HG02840 (cell line): ENCODE measurements around the gene PLTP.
"Not testable (repeated sequence)": the region's sequence is repeated elsewhere in the genome, so short reads cannot be mapped to it uniquely, and the experiment has no call there.

Experiments used
- ATAC-seq: cut with Tn5 transposase; IDR thresholded peaks from one replicate; pipeline ENCODE4 v1.9.1; 2021; ENCODE audit warnings: mild to moderate bottlenecking, moderate library complexity, moderate number of reproducible peaks; ENCODE audit not compliant: unreplicated experiment, low FRiP score

PLTP gene

DNA sequence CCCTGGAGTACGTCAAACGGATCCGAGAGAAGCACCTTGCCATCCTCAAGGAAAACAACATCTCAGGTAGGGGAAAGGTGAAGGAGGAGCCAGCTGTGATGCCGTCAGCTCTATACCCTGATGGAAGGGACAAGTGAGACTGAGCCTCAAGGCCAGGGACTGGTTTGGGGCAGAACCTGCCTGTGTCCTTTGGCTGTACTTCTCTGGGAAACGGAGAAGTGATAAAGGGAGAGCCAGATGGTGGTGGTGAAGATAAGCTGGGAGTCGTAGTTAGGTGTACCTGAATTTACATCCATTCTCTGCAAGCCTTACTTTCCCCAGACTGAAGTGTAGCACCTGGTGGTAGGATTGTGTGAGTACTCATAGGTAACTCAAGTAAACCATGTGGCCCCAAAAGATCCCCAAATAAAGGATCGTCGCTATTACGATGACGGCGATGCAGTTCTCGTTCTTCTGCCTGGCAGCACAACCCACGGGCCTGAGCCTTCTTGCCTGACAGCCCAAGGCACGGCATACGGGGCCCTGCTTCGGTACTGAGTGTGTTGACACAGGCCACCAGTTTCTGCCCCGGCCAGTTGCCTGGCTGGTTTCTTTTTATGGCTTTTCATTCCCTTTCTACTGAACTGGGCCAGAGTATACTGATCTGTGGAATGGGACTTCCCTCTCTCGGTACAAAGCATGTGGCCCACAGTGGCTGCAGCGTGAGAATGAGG lies 33.2 kb upstream of the PLTP start:
- ATAC-seq, result no peak

DNA sequence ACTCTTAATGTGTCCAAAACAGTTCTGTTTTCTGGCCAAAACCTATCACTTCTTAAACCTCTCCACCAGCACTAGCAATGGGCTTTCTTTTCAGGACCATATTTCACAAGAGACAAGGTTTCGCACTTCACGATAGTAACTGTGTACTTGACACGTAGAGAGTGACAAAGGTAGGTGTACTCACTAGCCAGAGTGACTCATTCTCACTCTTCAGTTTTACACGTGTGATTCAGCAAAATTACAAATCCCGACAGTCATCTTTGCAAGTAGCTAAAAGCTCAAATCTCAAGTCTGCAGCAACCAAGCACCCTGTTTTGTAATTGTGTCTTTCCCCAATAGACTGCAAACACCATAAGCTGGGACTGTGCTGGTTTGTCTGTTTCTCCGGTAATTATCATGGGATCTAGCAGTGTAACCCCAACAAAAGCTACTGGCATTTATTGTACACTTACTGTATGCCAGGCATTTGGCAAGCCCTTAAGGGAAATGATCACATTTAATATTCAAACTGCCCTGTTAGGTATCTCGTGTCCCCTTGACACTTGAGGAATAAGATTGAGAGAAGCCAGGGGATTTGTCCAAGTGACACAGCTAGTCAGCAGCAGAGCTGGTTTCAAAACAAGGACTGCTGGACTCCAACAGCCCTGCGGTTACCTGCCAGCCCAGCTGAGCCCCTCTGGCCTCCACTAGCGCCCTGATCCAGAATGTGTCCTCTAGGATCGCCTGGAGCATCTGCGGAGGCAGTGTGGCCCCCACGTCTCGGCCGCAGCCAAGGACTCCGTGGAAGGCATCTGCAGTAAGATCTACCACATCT lies 32.4 kb upstream of the PLTP start:
- no peak for ATAC-seq

DNA sequence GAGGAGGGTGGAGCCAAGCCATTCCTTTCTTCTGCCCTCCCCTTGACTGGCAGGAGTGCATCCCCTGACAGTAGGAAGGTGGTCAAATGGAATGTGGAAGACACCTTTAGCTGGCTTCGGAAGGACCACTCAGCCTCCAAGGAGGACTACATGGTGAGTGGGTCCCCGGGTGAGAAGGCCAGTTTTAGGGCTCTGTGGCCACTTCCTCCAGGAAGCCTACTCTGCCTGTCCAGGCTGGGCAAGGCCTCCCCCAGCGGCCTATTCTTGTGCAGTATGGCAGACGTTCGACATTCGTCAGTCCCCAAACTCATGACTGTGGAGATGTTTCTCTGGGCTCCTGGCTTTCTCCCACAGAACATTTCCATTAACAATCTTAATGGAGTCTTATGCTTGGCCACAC lies 31.7 kb upstream of the PLTP start:
- ATAC-seq, result no peak

DNA sequence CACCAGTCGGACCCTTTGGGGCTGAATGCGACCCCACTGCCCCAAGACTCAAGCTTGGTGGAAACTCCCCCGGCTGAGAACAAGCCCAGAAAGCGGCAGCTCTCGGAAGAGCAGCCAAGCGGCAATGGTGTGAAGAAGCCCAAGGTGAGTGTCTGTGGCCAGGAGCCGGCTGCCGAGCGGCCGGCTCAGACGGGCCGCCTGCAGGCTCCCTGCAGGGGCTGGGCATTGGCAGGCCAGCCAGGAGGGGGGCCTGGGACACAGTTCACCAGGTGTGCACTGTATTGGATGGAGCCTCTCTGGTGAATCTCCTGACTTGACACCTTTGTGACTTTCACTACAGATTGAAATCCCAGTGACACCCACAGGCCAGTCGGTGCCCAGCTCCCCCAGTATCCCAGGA lies 28.5 kb upstream of the PLTP start:
- no peak for ATAC-seq

DNA sequence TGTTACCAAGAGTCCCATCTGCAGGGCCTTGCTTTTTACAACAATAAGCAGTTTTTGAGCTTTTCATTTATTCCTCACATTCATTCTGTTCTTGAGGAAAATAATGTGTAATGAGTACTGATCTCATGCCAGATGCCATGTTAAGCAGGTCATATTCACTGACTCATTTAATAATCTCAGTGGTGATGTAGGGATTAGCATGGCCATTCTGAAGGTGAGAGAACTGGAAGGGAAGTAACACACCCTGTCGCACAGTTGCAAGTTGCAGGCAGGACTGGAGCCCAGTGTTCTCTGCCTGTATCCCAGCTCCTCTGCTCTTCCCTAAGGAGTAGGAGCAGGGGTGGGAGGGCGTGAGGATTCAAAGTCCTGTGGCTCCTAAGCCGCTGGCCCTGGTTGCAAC lies 28.1 kb upstream of the PLTP start:
- no peak for ATAC-seq

DNA sequence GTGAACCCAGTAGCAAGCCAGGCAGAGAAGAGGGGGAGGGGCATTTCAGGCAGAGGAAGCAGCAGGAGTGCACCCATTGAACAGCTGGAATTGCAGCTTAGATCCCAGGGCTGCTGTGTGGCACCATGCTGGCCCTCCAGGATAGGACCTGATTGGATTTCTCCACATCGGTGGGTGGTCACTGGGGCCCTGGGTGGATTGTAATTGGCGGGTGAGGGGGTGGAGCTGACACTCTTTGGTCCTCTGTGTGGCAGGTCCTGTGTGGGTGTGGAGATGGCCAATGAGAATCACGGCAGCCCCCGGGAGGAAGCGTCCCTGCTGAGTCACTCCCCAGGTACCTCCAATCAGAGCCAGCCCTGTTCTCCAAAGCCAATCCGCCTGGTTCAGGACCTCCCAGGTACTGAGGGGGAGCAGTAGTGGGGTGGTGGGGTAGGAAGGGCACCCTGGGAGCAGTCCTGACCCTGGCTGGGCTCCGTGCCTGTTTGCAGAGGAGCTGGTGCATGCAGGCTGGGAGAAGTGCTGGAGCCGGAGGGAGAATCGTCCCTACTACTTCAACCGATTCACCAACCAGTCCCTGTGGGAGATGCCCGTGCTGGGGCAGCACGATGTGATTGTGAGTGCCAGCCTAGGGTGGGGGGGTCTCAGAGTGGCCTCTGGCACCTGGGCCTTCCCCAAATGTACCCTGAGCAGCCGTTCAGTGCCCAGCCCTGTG lies 26.9 kb upstream of the PLTP start:
- ATAC-seq, result no peak

DNA sequence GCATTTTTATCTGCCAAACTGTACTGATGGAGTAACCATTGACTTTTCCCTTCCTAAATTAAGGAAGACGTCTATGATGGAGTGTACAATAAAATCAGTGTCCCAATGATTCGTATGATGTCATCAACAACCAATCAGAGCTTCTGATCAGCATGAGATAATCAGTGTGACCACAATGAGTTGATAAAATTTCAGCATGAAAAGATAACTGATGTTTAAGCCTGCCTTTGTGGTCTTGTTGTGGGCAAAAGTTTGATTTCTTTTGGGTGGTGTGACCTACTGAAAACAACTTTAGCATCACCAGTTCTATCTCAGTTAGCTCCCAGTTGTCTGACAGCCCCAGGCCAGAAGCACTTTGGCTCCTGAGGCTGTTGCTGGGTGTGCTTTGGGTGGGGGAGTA lies 25.8 kb upstream of the PLTP start:
- ATAC-seq, result no peak

DNA sequence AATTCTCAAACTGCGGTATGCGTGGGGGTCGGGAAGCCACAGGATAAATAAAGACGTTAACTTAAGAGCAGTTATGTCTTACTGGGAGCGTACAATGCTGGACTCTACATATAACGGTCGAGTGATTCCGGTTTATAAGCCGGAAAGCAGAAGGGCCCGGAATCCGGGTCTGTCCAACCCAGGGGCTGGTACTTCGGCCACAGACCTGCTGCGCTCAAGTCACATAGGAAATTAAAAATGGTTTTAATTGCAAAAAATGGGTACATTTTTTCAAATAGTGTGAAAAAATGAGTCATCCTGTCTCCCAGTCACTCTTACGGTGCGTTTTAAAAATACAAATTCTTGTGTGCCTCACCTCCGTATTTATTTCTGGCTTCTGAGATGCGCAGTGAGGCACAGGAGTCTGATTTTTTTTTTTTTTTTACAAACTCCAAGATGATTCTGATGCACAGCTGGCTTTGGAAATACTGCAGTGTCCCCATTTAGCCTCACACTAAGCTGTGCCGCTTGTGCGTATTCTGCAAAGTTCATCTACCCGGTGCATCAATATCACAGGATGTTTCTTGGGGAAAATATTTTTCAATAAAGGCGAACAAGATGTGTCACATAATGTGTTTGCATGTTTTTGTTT lies 23.6 kb upstream of the PLTP start:
- no peak for ATAC-seq

DNA sequence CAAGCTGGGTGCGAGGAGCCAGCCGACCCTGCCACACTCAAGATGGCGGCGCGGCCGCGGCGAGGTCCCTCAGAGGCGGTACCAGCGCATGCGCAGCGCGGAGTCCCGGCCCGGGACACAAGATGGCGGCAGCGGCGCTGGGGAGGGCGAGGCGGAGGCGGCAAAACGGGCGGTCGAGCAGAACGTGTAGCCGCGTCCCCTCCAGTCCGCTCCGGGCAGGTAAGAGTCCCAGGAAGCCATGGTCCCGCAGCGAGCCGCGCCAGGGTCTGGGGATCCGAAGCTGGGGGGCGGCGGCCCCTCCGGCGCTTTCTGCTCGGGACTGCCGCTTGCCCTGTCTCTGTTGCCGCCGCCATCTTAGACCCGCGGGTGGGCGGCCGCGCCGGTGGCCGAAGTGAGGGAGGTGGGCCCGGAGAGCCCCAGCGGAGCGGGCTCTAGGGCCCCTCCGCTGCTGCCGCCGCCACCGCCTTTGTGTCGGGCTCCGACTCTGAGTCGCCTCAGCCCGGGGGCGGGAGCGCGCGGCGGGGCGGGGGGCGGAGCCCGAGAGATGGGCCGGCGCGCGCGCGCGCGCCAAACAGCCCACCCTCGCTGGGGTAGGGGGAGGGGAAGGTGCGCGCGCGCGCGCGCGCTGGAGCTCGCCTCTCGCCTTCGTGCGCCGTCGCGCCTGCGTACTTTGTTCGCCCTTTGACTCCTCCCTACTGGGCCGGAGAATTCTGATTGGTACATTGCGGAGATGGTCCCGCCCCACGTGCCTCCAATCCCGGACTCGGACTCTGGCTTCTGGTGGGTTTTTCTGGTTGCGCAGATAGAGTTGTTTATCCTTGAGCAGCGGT lies 22.8 kb upstream of the PLTP start, which contains the start of gene PCIF1:
PCIF1 (plus strand) TSS at position 98 of the 830 bp plus-strand sequence. CDS start 4,317 bp downstream, outside the sequence.
- ATAC-seq, result peak; percentile 77

DNA sequence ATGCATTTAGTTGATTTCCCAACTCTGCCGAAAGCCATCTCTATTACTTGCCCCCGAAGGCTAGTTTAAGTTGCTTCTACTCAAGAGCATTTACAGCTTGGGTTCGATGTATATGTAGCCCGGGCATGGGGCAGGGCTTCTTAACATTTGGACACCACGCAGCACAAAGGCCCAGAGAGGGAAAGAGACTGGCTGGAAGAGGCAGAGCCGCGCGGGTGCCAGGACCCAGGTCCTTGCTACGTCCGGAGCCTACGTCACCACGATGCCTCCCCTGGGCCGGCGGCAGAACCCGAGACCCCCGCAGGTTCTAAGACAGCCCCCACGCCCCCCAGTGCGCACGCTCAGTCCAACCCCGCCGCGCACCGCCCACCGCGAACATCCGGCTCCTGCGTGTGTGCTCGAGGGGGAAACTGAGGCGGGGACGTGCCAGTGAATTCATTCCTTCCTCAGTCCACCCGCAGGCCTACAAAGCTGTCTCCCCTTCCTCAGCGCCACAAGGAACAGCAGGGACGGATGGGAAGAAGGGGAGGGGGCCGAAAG lies 22.2 kb upstream of the PLTP start:
- ATAC-seq, result peak; percentile 16

DNA sequence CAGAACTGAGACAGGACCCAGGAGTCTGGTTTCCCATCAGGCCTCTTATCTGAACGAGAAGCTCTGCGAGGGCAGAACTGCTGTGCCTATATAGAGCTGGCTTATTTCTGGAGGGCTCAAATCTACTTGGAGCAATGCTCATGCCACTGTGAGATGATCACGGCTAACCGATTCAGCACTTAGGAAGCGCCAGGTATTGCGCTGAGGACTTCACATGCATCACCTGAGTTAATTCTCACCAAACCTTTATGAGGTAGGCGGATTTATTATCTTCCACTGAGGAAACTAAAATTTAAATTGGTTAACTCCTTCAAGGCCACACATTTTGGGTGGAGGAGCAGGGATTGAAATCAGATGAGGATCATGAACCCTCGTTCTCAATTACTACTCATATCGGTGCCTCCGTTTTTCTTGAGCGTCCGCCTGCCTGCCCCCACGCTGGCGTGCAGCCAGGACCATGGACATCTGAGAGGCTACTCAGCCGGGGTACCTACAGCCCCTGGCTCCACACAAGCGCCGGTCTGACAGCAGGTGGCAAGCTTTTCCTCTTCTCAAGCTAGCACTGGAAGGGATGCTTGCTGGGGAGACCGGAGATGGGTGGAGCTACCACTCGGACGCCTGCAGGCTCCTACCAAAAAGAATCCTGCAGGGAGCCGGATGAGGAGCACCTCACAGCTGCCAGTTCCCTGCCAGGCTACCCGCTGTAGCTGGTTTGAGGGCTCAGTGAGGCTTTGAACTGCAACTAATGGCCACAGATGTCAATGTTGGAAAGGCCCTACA lies 21.5 kb upstream of the PLTP start:
- ATAC-seq, result no peak

DNA sequence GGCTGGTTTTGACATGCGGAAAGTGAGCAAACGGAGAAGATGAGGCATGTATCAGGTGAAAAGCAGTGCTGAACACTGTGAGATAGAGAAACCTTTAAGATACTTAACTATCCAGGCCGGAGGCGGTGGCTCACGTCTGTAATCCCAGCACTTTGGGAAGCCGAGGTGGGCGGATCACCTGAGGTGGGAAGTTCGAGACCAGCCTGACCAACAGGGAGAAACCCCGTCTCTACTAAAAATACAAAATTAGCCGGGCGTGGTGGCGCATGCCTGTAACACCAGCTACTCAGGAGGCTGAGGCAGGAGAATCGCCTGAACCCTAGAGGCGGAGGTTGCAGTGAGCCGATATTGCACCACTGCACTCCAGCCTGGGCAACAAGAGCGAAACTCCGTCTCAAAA lies 19.7 kb upstream of the PLTP start:
- not testable (repeated sequence) for ATAC-seq

DNA sequence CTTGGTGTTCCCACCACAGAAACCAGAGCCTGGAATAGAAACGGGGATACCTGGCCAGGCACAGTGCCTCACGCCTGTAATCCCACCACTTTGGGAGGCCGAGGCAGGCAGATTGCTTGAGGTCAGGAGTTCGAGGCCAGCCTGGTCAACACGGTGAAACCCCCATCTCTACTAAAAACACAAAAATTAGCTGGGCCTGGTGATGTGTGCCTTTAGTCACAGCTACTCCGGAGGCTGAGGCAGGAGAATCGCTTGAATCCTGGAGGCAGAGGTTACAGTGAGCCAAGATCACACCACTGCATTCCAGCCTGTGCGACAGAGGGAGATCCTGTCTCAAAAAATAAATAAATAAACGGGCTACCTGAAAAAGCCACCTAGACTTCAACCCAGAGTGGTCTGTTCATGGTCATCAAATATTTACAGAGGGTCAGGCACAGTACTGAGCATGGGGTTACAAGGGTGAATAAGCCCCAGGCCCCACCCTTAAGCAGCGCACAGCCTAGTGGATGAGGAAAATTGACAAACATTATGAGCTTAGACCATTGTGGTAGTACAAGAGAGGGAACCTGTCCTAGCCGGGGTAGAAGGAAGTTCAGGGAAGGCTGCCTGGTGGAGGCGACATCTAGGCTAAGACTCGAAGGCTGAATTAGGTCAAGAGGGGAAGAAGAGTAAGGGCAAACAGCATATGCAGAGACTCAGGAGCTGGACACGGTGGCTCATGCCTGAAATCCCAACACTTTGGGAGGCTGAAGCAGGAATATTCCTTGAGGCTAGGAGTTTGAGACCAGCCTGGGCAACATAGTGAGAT lies 15.3 kb upstream of the PLTP start:
- ATAC-seq, result no peak

DNA sequence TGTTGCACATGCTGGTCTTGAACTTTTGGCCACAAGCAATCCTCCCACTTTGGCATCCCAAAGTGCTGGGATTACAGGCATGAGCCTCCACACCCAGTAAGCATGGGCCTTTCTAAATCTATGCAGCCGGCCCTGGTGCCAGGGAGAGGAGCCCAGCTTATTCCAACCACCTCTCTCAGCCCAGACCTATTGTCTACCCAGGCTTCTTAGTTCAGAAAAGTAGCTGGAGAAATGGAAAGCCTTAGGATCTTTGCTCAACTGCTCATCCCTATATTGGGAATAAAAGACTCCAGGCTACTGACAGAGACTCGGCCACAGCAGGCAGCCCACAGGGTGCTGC lies 14.7 kb upstream of the PLTP start:
- no peak for ATAC-seq

DNA sequence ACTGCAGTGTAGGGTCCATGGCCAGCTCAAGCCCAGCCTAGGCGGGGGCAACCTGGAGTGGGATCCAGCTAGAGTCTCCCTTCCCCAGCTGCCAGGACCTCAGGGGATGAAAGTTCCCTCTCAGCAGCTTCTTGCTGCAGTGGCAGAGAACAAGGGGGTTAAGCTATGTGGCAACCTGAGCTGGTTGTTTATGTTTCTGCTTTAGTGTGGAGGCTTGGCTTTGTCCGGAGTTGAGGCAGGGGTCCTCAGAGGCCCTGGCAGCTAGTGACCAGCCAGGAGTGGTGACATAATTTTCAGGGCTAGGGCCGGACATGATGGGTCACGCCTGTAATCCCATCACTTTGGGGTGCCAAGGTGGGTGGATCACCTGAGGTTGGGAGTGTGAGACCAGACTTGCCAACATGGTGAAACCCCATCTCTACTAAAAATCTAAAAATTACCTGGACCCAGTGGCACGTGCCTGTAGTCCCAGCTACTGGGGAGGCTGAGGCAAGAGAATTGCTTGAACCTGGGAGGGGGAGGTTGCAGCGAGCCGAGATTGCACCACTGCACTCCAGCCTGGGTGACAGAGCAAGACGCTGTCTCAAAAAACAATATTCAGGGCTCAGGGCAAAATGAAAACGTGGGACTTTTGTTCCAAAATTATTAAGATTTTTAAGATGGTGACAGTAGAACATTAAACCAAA lies 14.0 kb upstream of the PLTP start:
- no peak for ATAC-seq

DNA sequence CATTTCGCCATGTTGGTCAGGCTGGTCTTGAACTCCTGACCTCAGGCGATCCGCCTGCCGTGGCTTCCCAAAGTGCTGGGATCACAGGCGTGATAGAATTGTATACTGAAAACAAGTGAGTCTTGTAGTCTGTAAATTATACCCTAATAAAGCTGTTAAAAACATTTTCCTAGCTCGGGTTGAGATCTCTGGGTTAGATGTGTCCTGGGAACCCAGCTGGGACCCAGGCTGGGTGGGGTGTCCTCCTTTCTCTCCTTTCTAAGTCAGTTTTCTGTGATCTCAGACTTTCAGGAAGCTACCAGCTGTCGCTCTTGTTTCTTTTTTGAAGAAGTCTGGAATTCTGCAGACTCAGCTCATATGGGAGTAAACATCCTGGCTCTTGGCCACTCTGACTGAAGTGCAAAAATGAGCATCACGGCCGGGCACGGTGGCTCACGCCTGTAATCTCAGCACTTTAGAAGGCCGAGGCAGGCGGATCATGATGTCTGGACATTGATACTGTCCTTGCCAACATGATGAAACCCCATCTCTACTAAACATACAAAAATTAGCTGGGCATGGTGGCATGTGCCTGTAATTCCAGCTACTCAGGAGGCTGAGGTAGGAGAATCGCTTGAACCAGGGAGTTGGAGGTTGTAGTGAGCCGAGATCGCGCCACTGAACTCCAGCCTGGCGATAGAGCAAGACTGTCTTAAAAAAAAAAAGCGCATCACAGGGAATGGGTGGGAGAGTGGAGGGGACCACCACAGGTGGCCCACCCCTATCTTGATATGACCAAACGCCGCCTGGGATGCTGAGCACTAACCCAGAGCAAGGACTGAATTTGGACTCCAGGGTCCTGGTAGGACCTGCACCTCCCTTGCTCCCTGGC lies 12.7 kb upstream of the PLTP start:
- no peak for ATAC-seq
